HG02759 (cell line): ENCODE results near the gene DAB1.
"Not testable (repeated sequence)": the region's sequence is repeated elsewhere in the genome, so short reads cannot be mapped to it uniquely, and the experiment has no call there.

Experiments used
- ATAC-seq: cut with Tn5 transposase; IDR thresholded peaks from one replicate; pipeline ENCODE4 v1.9.1; 2021; ENCODE audit warnings: mild to moderate bottlenecking, moderate library complexity; ENCODE audit not compliant: unreplicated experiment

The DAB1 gene

DNA sequence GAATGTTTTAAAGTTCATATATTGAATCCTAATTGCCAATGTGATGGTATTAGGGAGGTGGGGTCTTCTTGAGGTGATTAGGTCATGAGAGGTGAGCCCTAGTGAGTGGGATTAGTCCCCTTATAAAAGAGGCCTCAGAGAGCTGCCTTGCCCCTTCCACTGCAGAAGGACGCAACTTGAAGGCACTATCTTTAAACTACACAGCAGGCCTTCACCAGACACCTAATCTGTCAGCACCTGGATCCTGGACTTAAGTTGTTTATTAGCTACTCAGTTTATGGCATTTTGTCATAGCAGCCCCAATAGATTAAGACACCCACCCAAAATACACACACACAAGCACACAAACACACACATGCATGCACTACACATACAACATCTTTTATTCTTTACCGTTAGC is 61.4 kb downstream of the DAB1 start:
- no peak for ATAC-seq

DNA sequence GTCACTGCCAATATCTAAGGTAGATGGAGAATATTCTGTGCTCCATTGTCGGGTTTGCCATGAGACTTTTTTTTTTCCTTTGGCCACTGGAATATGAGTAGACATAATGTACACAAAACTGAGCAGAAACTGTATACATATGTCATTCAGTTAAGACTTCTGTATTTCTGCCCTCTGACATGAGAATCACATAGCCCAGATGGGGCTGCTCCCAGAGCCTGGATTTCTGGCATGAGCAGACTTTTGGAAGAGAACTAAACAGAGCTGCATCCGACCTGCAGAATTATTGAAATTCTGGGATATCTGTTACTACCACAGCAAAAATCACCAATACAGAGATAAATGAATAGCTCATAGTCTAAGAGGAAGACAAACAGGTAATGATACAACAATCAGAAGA is 62.3 kb downstream of the DAB1 start:
- no peak for ATAC-seq

DNA sequence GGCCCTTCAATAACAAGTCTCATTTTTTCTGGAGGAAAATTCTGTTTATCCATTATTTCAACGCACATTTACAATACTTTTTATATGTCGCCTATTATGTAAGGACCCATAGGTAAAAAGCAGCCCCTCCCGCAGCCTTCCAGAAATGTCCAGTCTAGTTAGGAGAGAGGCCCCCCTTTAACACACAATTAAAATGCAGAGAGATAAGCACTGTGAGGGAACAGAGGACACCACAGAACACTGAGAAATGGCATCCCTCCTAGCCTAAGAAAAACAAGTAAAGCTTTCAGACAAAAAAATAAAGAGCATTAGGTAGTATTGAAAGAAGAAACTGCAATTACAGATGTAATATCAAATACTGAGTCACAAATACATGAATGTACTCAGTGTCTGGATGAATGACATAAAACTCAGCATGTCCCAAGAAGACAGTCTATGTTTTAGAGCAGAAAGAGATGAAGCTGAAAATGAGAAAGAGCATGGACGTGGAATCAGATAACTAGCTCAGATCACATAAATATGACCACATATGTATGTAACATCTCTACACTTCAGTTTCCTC is 62.9 kb downstream of the DAB1 start:
- ATAC-seq: no peak

DNA sequence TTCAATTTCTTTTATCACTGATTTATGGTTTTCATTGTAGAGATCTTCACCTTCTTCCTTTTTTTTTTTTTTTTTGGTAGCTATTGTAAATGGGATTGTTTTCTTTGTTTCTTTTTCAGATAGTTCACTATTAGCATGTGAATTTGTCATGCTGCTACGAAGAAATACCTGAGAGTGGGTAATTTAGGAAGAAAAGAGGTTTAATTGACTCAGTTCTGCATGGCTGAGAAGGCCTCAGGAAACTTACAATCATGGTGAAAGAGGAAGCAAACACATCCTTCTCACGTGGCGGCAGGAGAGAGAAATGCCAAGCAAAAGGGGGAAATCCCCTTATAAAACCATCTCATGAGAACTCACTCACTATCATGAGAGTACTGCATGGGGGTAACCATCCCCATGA is 66.4 kb downstream of the DAB1 start:
- ATAC-seq: no peak

DNA sequence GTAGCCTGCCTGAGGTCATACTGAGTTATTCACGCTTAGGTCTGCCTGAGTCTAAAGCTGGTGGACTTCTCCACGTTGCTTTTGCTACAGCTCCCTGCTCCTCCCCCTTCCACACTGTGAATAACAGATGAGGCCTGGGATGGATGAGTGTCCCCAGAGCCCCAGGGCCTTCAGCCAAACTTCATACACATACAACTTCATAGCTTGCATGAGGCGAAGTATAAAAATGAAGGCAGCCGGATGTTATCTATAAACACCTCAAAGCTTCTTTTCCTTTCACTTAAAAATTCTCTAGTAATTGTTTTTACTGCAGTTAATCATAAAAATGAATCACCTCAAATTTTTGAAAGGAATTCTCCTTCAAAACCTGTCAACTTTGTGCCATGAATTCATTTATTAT is 70.2 kb downstream of the DAB1 start:
- no peak for ATAC-seq

DNA sequence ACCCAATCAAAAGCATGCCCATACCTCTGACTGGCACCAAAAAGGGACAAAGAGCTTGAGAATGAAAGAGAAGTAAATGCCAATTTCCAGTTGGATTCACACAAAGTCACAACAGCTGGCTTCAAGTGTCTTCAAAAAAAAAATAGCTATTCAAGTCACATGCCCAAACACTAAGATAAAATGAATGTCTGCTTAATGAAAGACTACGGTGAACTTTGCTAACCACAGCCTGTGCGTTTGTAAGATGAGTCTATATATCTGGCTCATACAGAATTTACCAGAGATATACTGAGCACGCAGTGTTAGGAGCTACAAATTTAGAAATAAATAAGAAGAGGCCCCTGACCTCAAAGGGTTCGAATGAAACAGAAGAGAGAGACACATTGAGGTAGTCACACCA is 73.2 kb downstream of the DAB1 start:
- no peak for ATAC-seq

DNA sequence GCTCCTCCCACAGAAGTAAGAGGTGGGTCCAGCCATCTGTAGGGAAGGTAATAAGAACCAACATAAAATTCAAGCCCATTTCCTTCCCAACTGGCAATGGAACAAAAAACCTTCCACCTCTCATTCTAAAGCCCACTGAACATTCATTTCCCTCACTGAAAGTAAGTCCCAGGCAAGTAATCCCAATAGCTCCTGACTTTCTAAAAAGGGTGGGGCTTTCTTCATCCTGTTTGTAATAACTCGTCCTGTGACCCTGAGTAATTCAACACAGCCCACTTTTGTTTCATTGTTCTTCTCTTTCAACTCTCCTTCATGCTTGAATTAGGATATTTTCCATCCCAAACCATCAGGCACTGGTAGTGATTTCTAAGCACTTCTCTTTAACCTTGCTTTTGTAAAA is 74.9 kb downstream of the DAB1 start:
- ATAC-seq: no peak

DNA sequence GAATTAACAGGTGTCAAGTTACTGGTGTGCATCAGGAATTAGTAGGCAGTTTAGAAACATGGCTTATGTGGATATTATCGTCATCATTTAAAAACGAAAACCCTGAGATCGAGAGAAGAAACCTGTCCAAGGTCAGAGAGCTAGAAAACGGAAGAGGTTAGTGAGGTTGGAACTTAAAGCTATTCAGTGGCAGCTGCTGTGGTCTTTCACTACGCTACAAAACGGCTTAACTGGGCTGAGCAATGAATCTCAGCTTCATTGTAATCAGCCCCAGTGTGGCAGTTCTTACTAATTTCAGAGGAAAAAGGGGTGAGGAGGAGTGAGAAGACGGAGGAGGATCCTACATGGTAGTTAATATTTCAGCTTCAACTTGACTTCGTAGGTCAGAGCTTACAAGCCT is 77.9 kb downstream of the DAB1 start:
- no peak for ATAC-seq

DNA sequence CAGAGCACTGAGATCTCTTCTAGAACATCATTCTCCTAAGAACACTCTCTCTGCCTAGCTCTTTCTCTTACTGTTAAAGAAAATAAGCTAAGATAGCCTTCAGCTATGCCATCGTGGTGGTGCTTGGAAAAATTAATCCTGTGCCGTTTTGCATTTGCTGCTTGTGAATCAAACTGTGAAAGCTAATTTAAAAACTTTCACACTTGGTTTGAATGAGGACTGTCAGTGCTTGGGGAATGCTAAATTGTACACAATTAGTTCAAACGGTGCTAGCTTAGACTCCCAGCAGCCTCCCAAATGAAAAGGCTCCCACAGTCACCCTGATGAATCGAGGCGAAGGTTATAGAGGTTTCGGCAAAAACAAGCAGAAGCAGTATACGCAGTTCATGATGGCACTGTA is 79.6 kb downstream of the DAB1 start:
- ATAC-seq: no peak

DNA sequence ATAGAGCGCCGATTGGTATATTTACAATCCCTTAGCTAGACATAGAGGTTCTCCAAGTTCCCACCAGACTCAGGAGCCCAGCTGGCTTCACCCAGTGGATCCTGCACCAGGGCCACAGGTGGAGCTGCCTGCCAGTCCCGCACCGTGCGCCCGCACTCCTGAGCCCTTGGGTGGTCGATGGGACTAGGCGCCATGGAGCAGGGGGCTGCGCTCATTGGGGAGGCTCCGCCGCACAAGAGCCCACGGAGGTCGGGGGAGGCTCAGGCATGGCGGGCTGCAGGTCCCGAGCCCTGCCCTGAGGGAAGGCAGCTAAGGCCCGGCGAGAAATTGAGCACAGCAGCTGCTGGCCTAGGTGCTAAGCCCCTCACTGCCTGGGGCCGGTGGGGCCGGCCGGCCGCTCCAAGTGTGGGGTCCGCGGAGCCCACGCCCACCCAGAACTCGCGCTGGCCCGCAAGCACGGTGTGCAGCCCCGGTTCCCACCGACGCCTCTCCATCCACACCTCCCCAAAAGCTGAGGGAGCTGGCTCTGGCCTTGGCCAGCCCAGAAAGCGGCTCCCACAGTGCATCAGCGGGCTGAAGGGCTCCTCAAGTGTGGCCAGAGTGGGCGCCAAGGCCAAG is 80.5 kb downstream of the DAB1 start:
- not testable (repeated sequence) for ATAC-seq

DNA sequence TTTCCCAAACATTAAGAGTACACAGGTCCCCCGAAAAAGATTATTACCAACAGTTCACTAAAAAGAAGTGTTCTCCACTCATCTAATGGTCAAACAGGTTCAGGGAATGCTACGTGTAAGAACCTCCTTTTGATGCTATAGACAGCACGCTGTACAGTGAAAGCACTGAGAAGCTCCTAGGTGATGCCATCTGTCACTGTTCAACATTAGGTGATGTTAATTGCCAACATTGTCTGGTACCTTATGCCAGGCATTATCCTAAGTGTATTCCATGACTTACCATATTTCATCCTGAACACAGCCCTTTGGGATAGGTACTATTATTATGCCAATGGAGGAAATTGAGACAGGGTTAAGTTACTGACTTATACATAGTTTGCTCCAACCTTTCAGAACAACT is 82.1 kb downstream of the DAB1 start:
- no peak for ATAC-seq

DNA sequence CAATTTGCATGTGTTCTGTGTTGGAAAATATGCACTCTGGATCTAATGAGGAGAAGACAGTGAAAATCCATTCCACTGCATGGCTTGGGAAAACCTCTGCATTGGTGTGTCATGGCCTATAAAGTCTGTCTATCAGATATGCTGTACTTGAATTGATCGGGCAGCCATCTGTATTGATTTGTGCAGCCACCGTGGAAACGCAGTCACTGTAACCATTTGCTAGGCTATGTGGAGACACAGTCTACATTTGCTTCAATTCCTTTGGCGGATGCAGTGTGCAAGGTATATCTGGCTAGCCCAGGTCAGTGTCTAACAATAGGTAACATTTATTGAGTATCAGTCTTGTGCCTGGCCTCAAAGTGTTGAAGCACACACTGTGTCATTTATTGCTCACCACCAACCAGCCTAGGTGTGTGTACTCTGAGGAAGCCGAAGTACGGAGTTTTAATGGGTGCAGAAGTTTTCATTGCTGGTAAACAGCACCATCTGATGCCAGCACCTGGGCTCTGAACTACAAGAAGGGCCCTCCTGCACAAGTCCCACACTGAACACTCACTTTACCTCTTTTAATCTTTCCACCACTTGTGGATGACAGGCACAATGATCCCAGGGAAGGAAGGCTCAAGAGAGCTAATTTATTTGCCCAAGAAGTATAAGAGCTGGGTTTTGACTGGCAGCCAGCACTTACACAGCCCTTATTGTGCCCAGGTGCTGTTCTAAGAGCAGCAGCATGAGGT is 83.4 kb downstream of the DAB1 start:
- no peak for ATAC-seq

DNA sequence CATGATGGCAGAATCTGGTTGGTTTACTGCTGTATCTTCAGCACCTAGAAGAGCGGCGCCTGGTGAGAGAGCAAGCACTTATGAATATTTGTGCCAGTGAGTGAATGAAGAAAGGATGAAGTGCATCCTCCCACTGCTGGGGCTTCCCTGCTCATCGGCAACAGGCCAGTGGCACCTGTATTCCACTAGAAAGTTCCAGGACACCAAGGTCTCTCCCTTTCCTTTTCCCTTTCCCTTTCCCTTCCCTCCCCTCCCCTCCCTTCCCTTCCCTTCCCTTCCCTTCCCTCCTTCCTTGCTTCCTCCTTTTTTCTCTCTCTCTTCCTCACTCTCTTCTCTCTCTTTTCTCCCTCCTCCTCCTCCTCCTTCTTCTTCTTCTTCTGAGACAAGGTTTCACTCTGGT is 86.2 kb downstream of the DAB1 start:
- ATAC-seq: no peak

DNA sequence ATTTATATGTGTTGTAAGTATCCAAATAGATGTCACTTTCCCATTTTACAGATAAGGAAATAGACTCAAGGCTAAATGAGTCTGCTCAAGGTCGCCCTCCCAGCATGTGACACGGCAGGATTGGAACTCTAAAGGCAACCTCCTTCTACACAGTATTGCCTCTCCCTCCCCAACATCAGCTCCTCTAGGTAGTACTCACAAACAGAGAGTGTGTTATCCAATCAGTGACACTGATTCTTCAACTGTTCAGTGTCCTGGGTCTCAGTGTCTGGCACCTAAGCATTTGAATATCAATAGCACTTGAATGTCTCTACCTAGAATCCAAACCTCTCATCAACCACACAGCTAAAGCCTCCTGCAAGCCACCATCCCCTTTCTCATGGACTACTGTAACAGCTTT is 87.1 kb downstream of the DAB1 start:
- no peak for ATAC-seq

DNA sequence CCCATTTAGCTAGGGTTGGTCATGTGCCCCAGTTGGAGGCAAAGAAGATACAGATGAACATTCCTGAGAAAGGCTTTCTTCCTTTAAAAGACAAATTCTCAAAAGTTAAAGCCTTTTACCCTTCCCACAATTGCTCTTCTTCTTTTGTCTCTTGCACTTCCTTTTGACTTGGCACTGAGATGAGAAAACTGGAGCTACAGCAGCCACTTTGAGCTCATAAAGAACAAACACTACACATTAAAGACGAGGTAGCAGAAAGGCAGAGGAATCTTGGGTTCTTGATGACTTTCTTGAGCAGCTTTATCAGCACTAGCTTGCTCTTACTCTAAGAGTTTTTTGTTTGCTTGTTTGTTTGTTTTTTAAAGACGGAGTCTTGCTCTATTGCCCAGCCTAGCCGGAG is 92.2 kb downstream of the DAB1 start:
- ATAC-seq: no peak

DNA sequence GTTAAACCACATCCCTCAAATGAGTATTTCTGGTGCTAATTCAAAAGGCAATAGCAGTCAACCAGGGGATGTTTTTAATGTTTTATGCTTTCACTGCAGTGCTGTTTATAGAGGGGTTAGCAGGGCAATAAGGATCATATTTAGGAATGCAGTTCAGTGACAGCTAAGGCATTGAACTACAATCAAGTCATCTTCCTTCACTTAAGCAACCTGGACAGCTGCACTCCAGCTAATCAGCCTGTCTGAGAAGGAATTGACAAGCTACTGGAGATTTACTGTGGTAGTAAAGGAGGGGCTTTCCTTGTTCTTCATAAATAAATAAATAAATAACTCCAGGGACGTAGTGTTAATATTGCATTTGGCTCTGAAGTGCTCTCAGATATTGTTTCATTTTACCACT is 93.9 kb downstream of the DAB1 start:
- no peak for ATAC-seq

DNA sequence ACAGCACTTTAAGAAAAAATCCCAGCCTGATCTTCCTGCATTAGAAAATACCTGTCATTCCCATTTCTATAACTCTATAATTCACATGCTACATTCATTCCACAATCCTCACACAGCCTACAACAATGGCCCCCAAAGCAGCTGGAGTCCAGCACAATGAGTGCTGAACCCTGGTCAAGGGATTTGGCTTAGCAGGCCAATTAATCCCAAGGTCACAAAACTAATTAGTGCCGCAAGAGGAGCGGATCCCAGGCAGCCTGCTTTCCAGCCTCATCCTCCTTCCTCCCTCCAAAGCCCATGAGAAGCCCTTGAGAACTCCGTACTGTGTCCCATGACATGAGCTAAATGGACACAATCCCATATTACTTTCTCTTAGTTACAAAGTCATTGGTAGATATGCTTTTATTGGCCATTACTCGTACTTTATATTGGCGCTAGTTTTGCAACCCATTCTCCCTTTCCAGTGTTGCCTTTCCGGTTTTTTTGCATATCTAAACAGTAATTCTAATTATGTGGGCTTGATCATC is 94.8 kb downstream of the DAB1 start:
- no peak for ATAC-seq

DNA sequence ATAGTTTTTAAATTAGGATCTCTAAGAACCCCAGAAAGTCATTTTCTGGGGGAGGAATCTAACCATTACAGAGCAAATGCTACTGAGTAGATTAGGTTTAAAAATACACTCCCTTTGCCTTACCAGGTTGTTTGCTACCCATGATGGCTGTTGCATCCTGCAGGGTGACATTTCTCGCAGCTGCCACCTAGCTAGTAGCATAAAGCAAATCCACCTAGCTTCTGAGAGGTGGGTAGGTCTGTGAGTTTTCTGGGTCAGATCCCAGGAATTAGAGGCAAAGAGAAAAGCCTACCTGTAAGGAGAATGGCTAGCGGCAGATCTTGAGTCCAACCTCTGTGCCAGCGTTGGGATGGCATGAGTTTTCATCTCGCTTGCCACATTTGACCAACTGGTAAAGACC is 95.9 kb downstream of the DAB1 start:
- no peak for ATAC-seq

DNA sequence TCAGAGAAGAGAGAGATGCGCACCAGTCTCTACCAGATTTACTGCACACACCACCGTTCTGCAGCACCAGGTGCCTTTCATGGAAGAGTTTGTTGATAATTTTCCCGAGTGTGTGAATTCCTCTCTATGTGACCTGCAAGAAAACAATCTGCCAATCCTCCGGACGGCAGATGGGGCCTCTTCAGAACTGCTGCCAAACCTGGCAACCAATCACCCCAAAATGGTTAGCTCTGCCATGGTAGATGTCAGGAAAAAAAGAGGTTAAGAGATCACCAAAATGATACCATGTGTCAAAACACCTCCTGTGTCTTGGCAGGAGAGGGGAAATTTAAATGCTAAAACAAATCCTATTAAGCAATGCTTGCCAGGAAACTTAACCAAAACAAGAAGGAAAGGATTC is 96.5 kb downstream of the DAB1 start:
- ATAC-seq: no peak

DNA sequence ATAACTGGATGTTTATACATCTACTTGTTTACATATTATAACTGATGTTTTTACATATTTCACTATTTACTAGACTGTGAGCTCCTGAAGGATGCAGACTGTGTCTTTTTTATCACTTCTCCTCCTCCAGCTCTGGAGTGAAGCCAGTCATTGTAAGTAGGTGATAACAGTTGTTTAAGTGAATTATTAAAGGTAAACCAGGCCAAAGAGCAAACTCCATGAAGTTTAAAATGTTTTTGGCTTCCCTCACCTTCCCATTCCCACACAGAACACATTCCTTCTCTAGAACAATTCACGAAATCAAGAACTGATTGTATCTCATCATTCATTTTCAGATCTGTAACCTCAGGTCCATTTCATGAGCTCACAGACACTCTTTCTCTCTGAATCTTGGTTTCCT is 98.3 kb downstream of the DAB1 start:
- ATAC-seq: no peak

DNA sequence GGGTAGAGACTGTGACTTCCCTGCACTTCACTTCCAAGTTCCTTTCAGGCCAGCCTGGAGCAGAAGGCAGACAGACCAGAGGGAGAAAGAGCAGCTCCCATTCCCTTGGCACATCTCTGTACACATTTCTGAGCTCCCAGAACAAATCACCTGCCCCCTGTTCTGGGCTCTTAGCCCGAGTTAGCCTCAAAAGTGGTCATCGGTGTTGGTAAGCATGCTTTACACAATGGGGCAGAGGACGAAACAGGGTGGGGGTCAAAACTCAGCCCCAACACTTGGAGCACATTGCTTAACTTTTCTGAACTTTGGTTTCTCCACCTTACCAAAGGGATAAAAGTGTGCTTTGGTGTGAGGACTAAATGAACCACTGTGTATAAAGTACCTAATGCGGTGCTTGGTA is 98.7 kb downstream of the DAB1 start:
- ATAC-seq: no peak

DNA sequence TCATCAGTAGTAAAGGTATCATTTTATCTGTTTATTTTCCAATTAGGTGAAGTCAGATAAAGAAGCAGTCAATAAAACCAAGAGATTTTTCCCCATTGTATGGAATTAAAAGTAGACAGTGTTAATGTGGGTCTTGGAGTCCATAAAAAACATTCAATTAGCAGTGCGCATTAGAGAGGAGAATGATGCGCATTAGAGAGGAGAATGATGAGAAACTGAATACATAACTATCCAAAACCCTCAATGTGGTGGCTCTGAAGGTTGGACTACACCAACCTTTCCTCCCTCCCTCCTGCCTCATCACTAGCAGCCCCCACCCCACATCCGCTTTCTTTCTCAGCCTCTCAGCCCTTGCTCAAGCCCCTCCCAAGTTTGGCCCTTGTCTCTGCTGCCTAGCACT is 99.5 kb downstream of the DAB1 start:
- no peak for ATAC-seq
